Neuron (in vitro differentiated cells): ENCODE measurements around the gene MYO1G.

Experiments used
- H2AFZ ChIP-seq: one replicate; pipeline ENCODE4 v1.6.1; 2013; ENCODE audit warnings: low read depth, mild to moderate bottlenecking, inconsistent platforms, low read length, moderate library complexity
- H3K27me3 ChIP-seq: one replicate; pipeline ENCODE4 v1.6.1; 2013; ENCODE audit warnings: low read length; ENCODE audit not compliant: insufficient read depth
- H3K36me3 ChIP-seq: one replicate; pipeline ENCODE4 v1.6.1; 2013; ENCODE audit warnings: low read length; ENCODE audit not compliant: insufficient read depth
- H3K4me1 ChIP-seq: one replicate; pipeline ENCODE4 v1.6.1; 2013; ENCODE audit warnings: low read length; ENCODE audit not compliant: insufficient read depth
- H3K4me3 ChIP-seq: 2 replicates; pipeline ENCODE4 v1.5.1; 2013; ENCODE audit warnings: mild to moderate bottlenecking, low read length, moderate library complexity
- H3K9me3 ChIP-seq: one replicate; pipeline ENCODE4 v1.6.1; 2013; ENCODE audit warnings: low read length

The MYO1G gene

DNA sequence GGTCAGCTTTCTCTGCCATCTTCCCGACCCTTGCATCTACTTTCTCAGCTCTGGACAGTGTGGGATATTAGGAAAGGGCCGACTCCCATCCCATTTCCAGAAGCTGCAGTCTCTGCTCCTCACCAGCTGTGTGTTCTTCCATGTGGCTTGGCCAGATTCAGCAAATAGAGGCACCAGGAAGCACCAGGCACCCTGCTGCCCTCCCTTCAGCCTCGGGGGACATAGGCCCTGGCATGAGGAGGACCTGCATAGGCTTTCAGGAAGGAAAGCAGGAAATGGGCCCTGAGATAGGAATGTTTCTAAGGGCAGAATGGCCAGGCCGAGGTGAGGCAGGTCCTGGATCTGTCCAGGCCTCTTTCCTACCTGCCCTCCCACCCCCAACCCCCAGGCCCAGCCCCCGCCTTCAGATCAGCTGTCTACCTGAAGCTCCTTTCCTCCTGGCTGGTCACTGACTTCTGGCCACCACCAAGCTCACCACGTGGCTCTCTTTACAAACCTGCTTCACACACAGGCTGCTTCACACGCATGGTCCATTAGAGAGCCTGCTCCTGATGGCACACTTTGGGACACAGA is 66.0 kb downstream of the MYO1G start:
- Histone ChIP-seq H3K4me3 (no peak overlapping the region), H3K4me1 (peaks cover 5% of the 10 kb centered on the region), H2AFZ (no peak overlapping the region), H3K27me3 (no peaks in the 10 kb centered on the region), H3K36me3 (no peaks in the 10 kb centered on the region), H3K9me3 (no peaks in the 10 kb centered on the region)
